Neural cell (in vitro differentiated cells): ENCODE data around the gene P2RY8. TPM values are rescaled to one million over a fixed set of nuclear protein-coding genes. Genes with fewer than 3 reads are reported as not detected.
"Not testable (repeated sequence)": the region's sequence is repeated elsewhere in the genome, so short reads cannot be mapped to it uniquely, and the experiment has no call there.

Experiments used
- H2AFZ ChIP-seq: fragments of 200-600, 300-800 bp; sonication (generic), shearing (Covaris generic); 2 replicates; pipeline ENCODE4 v1.6.0; 2014; ENCODE audit warnings: low read depth, mild to moderate bottlenecking, antibody characterized with exemption, low read length, moderate library complexity
- H3F3A ChIP-seq: fragments of 200-600 bp; shearing (Covaris generic); 2 replicates; pipeline ENCODE4 v1.6.1; 2016; ENCODE audit warnings: mild to moderate bottlenecking, moderate library complexity, mixed read lengths, antibody characterized with exemption, low read length; ENCODE audit not compliant: insufficient read depth, poor library complexity, severe bottlenecking
- H3K27ac ChIP-seq: fragments of 200-600, 300-800 bp; sonication (generic), shearing (Covaris generic); 2 replicates; pipeline ENCODE4 v1.5.1; 2014; ENCODE audit warnings: mild to moderate bottlenecking, low read length, moderate library complexity
- H3K27me3 ChIP-seq: fragments of 300-800, 200-600 bp; sonication (generic), shearing (Covaris generic); 2 replicates; pipeline ENCODE4 v1.6.0; 2014; ENCODE audit warnings: mild to moderate bottlenecking, low read depth, low read length, moderate library complexity; ENCODE audit not compliant: insufficient read depth
- H3K36me3 ChIP-seq: fragments of 300-800, 200-600 bp; sonication (generic), shearing (Covaris generic); 2 replicates; pipeline ENCODE4 v1.5.1; 2014; ENCODE audit warnings: mild to moderate bottlenecking, antibody characterized with exemption, low read length, moderate library complexity; ENCODE audit not compliant: insufficient read depth
- H3K4me2 ChIP-seq: fragments of 300-800, 200-600 bp; sonication (generic), shearing (Covaris generic); 2 replicates; pipeline ENCODE4 v1.6.0; 2014; ENCODE audit warnings: mild to moderate bottlenecking, low read length
- H3K4me3 ChIP-seq: fragments of 300-800, 200-600 bp; sonication (generic), shearing (Covaris generic); 2 replicates; pipeline ENCODE4 v1.5.1; 2014; ENCODE audit warnings: mild to moderate bottlenecking, low read length, moderate library complexity
- H3K79me2 ChIP-seq: fragments of 200-600 bp; shearing (Covaris generic); replicated peaks from 2 replicates; pipeline ENCODE4 v1.6.0; 2014; ENCODE audit warnings: mild to moderate bottlenecking, low read length, moderate library complexity; ENCODE audit not compliant: insufficient read depth
- H3K9ac ChIP-seq: fragments of 300-800, 200-600 bp; sonication (generic), shearing (Covaris generic); 2 replicates; pipeline ENCODE4 v1.6.1; 2016; ENCODE audit warnings: mild to moderate bottlenecking, low read length, mixed read lengths
- H3K9me2 ChIP-seq: fragments of 200-600 bp; shearing (Covaris generic); 2 replicates; pipeline ENCODE4 v1.6.1; 2016; ENCODE audit warnings: mild to moderate bottlenecking, low read length, mixed read lengths; ENCODE audit not compliant: insufficient read depth
- H3K9me3 ChIP-seq: fragments of 200-600, 300-800 bp; sonication (generic), shearing (Covaris generic); 2 replicates; pipeline ENCODE4 v1.6.1; 2016; ENCODE audit warnings: mild to moderate bottlenecking, mixed run types, low read length, moderate library complexity, mixed read lengths
- H4K20me1 ChIP-seq: fragments of 200-600 bp; shearing (Covaris generic); 2 replicates; pipeline ENCODE4 v1.6.1; 2016; ENCODE audit warnings: mild to moderate bottlenecking, mixed run types; ENCODE audit not compliant: insufficient read depth
- EP300 ChIP-seq: fragments of 450-650 bp; conservative IDR thresholded peaks from 2 replicates; pipeline ENCODE4 v1.6.1; 2014; ENCODE audit warnings: antibody characterized with exemption, mild to moderate bottlenecking, moderate library complexity; ENCODE audit not compliant: poor library complexity, severe bottlenecking
- EZH2 ChIP-seq: fragments of 200-600, 300-800 bp; shearing (Covaris generic), sonication (generic); IDR thresholded peaks from 2 replicates; pipeline ENCODE4 v1.6.1; 2014; ENCODE audit warnings: antibody characterized with exemption, low read length, borderline replicate concordance, mild to moderate bottlenecking; ENCODE audit not compliant: insufficient read depth, poor library complexity, severe bottlenecking
- MXI1 ChIP-seq: fragments of 450-650 bp; conservative IDR thresholded peaks from 2 replicates; pipeline ENCODE4 v1.6.1; 2014; ENCODE audit warnings: antibody characterized with exemption, mild to moderate bottlenecking; ENCODE audit not compliant: poor library complexity, severe bottlenecking
- POLR2AphosphoS5 ChIP-seq: IDR thresholded peaks from 2 replicates; pipeline ENCODE4 v1.6.1; 2012
- RAD21 ChIP-seq: fragments of 450-650 bp; conservative IDR thresholded peaks from 2 replicates; pipeline ENCODE4 v1.6.1; 2014; ENCODE audit warnings: antibody characterized with exemption, mild to moderate bottlenecking, moderate library complexity
- SMC3 ChIP-seq: fragments of 450-650 bp; conservative IDR thresholded peaks from 2 replicates; pipeline ENCODE4 v1.6.1; 2014; ENCODE audit warnings: antibody characterized with exemption, mild to moderate bottlenecking, moderate library complexity; ENCODE audit not compliant: poor library complexity
- TAF1 ChIP-seq: IDR thresholded peaks from 2 replicates; pipeline ENCODE4 v1.6.1; 2012; ENCODE audit warnings: low read depth
- polyA plus RNA-seq: library from polyadenylated mRNA; depleted of rRNA; stranded (reverse); fragments of >200 nt; gene quantifications from 2 replicates; pipeline ENCODE4 v1.2.3, GENCODE V29; 2014
- TF ChIP-seq, protein P1 (sequence below): fragments of 450-650 bp; IDR thresholded peaks from 2 replicates; pipeline ENCODE4 v1.5.1; 2014; ENCODE audit warnings: antibody characterized with exemption, mild to moderate bottlenecking, moderate library complexity; ENCODE audit not compliant: poor library complexity, severe bottlenecking
- TF ChIP-seq, protein P2 (sequence below): IDR thresholded peaks from 2 replicates; pipeline ENCODE4 v1.6.1; 2012; ENCODE audit warnings: borderline replicate concordance

The P2RY8 gene
- polyA plus RNA-seq, 1 donor from 2014 or later = not detected

DNA sequence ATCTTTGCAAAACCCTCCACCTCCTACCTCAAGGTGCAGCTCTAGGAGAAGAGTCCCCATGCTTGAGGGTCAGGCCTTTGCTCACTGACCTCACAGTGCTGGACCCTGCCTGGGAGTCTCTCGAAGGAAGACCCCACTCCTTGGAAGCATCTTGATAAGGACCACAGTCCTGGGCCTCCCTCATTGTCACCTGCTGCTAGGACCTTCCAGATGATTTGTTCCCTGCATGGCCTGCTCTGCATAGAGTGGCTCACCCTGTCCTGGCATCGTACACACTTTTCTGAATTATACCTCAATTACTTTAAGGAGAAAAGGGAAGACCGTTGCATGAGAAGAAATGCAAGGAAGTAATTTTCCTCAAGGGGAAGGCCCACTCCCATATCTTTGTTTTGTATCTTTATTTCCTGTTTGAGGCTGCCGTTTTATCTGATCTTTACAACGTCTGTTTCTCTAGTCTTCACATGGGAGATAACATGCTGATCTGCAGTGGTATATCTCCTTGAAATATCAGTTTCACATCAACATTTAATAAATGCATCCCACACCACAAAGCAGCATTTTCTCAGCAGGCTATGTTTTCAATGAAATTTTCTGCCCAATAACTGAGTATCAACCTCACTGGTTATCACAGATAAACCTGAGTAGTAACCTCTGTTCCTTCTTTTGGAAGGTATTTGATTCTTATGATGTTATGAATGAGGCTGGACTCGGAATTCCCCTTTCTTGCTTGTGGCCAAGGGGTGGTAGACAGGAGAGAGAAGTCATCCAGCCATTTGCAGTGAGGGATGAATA, 39.4 kb upstream of the P2RY8 start:
- TF ChIP-seq SMC3 (no peak), EP300 (no peak), POLR2AphosphoS5 (no peak), RAD21 (no peak), MXI1 (no peak), TAF1 (no peak), EZH2 (no peak)
- TF ChIP-seq, protein P1, sequence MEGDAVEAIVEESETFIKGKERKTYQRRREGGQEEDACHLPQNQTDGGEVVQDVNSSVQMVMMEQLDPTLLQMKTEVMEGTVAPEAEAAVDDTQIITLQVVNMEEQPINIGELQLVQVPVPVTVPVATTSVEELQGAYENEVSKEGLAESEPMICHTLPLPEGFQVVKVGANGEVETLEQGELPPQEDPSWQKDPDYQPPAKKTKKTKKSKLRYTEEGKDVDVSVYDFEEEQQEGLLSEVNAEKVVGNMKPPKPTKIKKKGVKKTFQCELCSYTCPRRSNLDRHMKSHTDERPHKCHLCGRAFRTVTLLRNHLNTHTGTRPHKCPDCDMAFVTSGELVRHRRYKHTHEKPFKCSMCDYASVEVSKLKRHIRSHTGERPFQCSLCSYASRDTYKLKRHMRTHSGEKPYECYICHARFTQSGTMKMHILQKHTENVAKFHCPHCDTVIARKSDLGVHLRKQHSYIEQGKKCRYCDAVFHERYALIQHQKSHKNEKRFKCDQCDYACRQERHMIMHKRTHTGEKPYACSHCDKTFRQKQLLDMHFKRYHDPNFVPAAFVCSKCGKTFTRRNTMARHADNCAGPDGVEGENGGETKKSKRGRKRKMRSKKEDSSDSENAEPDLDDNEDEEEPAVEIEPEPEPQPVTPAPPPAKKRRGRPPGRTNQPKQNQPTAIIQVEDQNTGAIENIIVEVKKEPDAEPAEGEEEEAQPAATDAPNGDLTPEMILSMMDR = no peak
- TF ChIP-seq, protein P2, sequence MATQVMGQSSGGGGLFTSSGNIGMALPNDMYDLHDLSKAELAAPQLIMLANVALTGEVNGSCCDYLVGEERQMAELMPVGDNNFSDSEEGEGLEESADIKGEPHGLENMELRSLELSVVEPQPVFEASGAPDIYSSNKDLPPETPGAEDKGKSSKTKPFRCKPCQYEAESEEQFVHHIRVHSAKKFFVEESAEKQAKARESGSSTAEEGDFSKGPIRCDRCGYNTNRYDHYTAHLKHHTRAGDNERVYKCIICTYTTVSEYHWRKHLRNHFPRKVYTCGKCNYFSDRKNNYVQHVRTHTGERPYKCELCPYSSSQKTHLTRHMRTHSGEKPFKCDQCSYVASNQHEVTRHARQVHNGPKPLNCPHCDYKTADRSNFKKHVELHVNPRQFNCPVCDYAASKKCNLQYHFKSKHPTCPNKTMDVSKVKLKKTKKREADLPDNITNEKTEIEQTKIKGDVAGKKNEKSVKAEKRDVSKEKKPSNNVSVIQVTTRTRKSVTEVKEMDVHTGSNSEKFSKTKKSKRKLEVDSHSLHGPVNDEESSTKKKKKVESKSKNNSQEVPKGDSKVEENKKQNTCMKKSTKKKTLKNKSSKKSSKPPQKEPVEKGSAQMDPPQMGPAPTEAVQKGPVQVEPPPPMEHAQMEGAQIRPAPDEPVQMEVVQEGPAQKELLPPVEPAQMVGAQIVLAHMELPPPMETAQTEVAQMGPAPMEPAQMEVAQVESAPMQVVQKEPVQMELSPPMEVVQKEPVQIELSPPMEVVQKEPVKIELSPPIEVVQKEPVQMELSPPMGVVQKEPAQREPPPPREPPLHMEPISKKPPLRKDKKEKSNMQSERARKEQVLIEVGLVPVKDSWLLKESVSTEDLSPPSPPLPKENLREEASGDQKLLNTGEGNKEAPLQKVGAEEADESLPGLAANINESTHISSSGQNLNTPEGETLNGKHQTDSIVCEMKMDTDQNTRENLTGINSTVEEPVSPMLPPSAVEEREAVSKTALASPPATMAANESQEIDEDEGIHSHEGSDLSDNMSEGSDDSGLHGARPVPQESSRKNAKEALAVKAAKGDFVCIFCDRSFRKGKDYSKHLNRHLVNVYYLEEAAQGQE = no peak
- no peak overlapping the region for H3K4me2 ChIP-seq
- H3F3A ChIP-seq = no peaks in the 10 kb centered on the region
- no peaks in the 10 kb centered on the region for H3K27me3 ChIP-seq
- no peaks in the 10 kb centered on the region for H4K20me1 ChIP-seq
- H3K36me3 ChIP-seq = no peaks in the 10 kb centered on the region
- H3K9me3 ChIP-seq = no peaks in the 10 kb centered on the region
- no peak overlapping the region for H3K9ac ChIP-seq
- no peak overlapping the region for H3K27ac ChIP-seq
- H3K4me3 ChIP-seq = no peak overlapping the region
- H2AFZ ChIP-seq = no peak overlapping the region
- H3K79me2 ChIP-seq = no peaks in the 10 kb centered on the region
- no peaks in the 10 kb centered on the region for H3K9me2 ChIP-seq

DNA sequence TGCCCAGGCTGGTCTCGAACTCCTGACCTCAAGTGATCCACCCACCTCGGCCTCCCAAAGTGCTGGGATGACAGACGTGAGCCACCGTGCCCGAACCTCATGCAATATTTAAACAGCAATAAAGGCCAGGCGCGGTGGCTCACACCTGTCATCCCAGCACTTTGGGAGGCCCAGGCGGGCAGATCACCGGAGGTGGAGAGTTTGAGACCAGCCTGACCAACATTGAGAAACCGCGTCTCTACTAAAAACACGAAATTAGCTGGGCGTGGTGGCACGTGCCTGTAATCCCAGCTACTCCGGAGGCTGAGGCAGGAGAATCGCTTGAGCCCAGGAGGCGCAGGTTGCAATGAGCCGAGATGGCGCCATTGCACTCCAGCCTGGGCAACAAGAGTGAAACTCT, 37.2 kb upstream of the P2RY8 start:
- H3K79me2 ChIP-seq, H4K20me1 ChIP-seq, H3K9ac ChIP-seq, H3K27me3 ChIP-seq, H3K4me2 ChIP-seq, H3K36me3 ChIP-seq, H3F3A ChIP-seq, H3K27ac ChIP-seq, H3K4me3 ChIP-seq, H3K9me3 ChIP-seq, H2AFZ ChIP-seq, H3K9me2 ChIP-seq: not testable (repeated sequence)
